GM23338 (cell line): ENCODE results near the gene CPNE2. TPM values are rescaled to one million over a fixed set of nuclear protein-coding genes. Genes with fewer than 3 reads are reported as not detected.

Experiments used
- ATAC-seq: fragments of 200-7000 bp; cut with Tn5 transposase; 3 replicates; pipeline ENCODE4 v1.9.1; 2020
- DNase-seq: peaks from one replicate; pipeline ENCODE4 v3.0.0-alpha.2; 2015; ENCODE audit warnings: low spot score
- H2AFZ ChIP-seq: fragments of 200-600 bp; sonication (generic); 2 replicates; pipeline ENCODE4 v1.8.0; 2016; ENCODE audit warnings: antibody characterized with exemption, mild to moderate bottlenecking, moderate library complexity
- H3F3A ChIP-seq: fragments of 200-600 bp; sonication (generic); replicated peaks from 2 replicates; pipeline ENCODE4 v1.8.0; 2017; ENCODE audit warnings: antibody characterized with exemption, mixed run types, low read depth
- H3K27ac ChIP-seq: fragments of 200-600 bp; sonication (generic); 2 replicates; pipeline ENCODE4 v1.6.1; 2016; ENCODE audit warnings: low read depth
- H3K27me3 ChIP-seq: fragments of 200-600 bp; sonication (generic); 2 replicates; pipeline ENCODE4 v1.8.0; 2016; ENCODE audit warnings: mild to moderate bottlenecking, mixed run types, moderate library complexity; ENCODE audit not compliant: insufficient read depth
- H3K36me3 ChIP-seq: fragments of 200-600 bp; sonication (generic); 2 replicates; pipeline ENCODE4 v1.8.0; 2016; ENCODE audit warnings: mild to moderate bottlenecking; ENCODE audit not compliant: insufficient read depth
- H3K4me1 ChIP-seq: fragments of 200-600 bp; sonication (generic); 2 replicates; pipeline ENCODE4 v1.8.0; 2016; ENCODE audit warnings: mild to moderate bottlenecking, moderate library complexity; ENCODE audit not compliant: insufficient read depth
- H3K4me2 ChIP-seq: fragments of 200-600 bp; sonication (generic); 2 replicates; pipeline ENCODE4 v1.7.1; 2017; ENCODE audit warnings: mixed run types
- H3K4me3 ChIP-seq: fragments of 200-600 bp; sonication (generic); 2 replicates; pipeline ENCODE4 v1.6.1; 2016; ENCODE audit warnings: mixed run types
- H3K79me2 ChIP-seq: fragments of 200-600 bp; sonication (generic); replicated peaks from 2 replicates; pipeline ENCODE4 v1.8.0; 2017; ENCODE audit warnings: mild to moderate bottlenecking; ENCODE audit not compliant: insufficient read depth
- H3K9me2 ChIP-seq: fragments of 200-600 bp; sonication (generic); 2 replicates; pipeline ENCODE4 v1.8.0; 2017; ENCODE audit not compliant: insufficient read depth
- H4K20me1 ChIP-seq: fragments of 200-600 bp; sonication (generic); replicated peaks from 2 replicates; pipeline ENCODE4 v1.8.0; 2017; ENCODE audit warnings: mild to moderate bottlenecking; ENCODE audit not compliant: insufficient read depth
- H3K27ac Mint-ChIP-seq: 2 replicates; pipeline ENCODE4 v1.8.0; 2020; ENCODE audit warnings: inconsistent platforms, mild to moderate bottlenecking, moderate library complexity, mixed read lengths
- H3K27me3 Mint-ChIP-seq: 3 replicates; pipeline ENCODE4 v1.8.0; 2022; ENCODE audit warnings: low read depth, mild to moderate bottlenecking, moderate library complexity, mixed read lengths, inconsistent platforms; ENCODE audit not compliant: insufficient read depth, poor library complexity
- H3K36me3 Mint-ChIP-seq: 3 replicates; pipeline ENCODE4 v1.8.0; 2021; ENCODE audit warnings: low read depth, mild to moderate bottlenecking, inconsistent platforms, moderate library complexity, mixed read lengths
- H3K4me1 Mint-ChIP-seq: 3 replicates; pipeline ENCODE4 v1.8.0; 2020; ENCODE audit warnings: mild to moderate bottlenecking, inconsistent platforms, mixed read lengths
- H3K4me3 Mint-ChIP-seq: 3 replicates; pipeline ENCODE4 v1.8.0; 2021; ENCODE audit warnings: moderate library complexity, mild to moderate bottlenecking, inconsistent platforms, mixed read lengths
- H3K9me3 Mint-ChIP-seq: 3 replicates; pipeline ENCODE4 v1.8.0; 2020; ENCODE audit warnings: moderate library complexity, mild to moderate bottlenecking, inconsistent platforms, mixed read lengths
- CREB1 ChIP-seq: fragments of 250-450 bp; sonication (Bioruptor Pico); IDR thresholded peaks from 2 replicates; pipeline ENCODE4 v1.5.0; 2020; ENCODE audit warnings: low read depth, mild to moderate bottlenecking, moderate library complexity
- CTCF ChIP-seq, 2 experiments: fragments of 200-600 bp in 1 of 2; sonication (generic) in 1 of 2; conservative IDR thresholded peaks; 2 replicates each; pipeline versions ENCODE4 v1.5.1 to v1.6.1; 2016 to 2017; ENCODE audit warnings: antibody characterized with exemption in 2 of 2, low read depth in 2 of 2, mild to moderate bottlenecking in 2 of 2, moderate library complexity in 1 of 2
- ETS1 ChIP-seq: IDR thresholded peaks from 2 replicates; pipeline ENCODE4 v1.6.1; 2016; ENCODE audit warnings: antibody characterized with exemption
- EZH2 ChIP-seq: fragments of 200-600 bp; sonication (generic); IDR thresholded peaks from one replicate; pipeline ENCODE4 v1.8.0; 2017; ENCODE audit warnings: antibody characterized with exemption, mild to moderate bottlenecking, low read depth; ENCODE audit not compliant: unreplicated experiment
- EZH2phosphoT487 ChIP-seq: fragments of 200-600 bp; sonication (generic); IDR thresholded peaks from one replicate; pipeline ENCODE4 v1.8.1; 2018; ENCODE audit warnings: antibody characterized with exemption; ENCODE audit not compliant: unreplicated experiment
- JUNB ChIP-seq: IDR thresholded peaks from one replicate; pipeline ENCODE4 v1.6.1; 2016; ENCODE audit warnings: antibody characterized with exemption; ENCODE audit not compliant: unreplicated experiment
- NANOG ChIP-seq: IDR thresholded peaks from 2 replicates; pipeline ENCODE4 v1.6.1; 2016; ENCODE audit warnings: antibody characterized with exemption, borderline replicate concordance
- POLR2AphosphoS5 ChIP-seq: IDR thresholded peaks from 2 replicates; pipeline ENCODE4 v1.6.1; 2016; ENCODE audit warnings: antibody characterized with exemption, low read depth
- REST ChIP-seq: IDR thresholded peaks from one replicate; pipeline ENCODE4 v1.6.1; 2018; ENCODE audit warnings: antibody characterized with exemption; ENCODE audit not compliant: unreplicated experiment
- STAT1 ChIP-seq: IDR thresholded peaks from one replicate; pipeline ENCODE4 v1.6.1; 2016; ENCODE audit warnings: antibody characterized with exemption; ENCODE audit not compliant: unreplicated experiment
- ZNF114 ChIP-seq: fragments of 250-450 bp; sonication (Bioruptor Pico); IDR thresholded peaks from 2 replicates; pipeline ENCODE4 v1.5.0; 2020; ENCODE audit warnings: mild to moderate bottlenecking, moderate library complexity
- ZNF331 ChIP-seq: fragments of 250-450 bp; sonication (Bioruptor Pico); IDR thresholded peaks from 2 replicates; pipeline ENCODE4 v1.5.0; 2020; ENCODE audit warnings: low read depth, mild to moderate bottlenecking, moderate library complexity
- ZNF462 ChIP-seq: fragments of 250-450 bp; sonication (Bioruptor Pico); IDR thresholded peaks from 2 replicates; pipeline ENCODE4 v1.5.0; 2020; ENCODE audit warnings: mild to moderate bottlenecking, moderate library complexity
- polyA plus RNA-seq: library from polyadenylated mRNA; unstranded; fragments of >200 nt; fragmentation: Nextera tagmentation; extraction: Ambion mirVana; gene quantifications from 2 replicates; pipeline ENCODE4 v1.2.1, GENCODE V29; 2016
- total RNA-seq: library from RNA; depleted of rRNA; stranded (reverse); fragments of >200 nt; shearing (Covaris generic); gene quantifications from 2 replicates; pipeline ENCODE4 v1.2.3, GENCODE V29; 2014

The CPNE2 gene
- total and polyA plus RNA-seq, 2 experiments from 2014 or later, result 7.1 to 11.3 TPM

- Histone ChIP-seq H3K4me2 (no peak overlapping the region), H4K20me1 (no peaks in the 10 kb centered on the region), H3K27ac (no peak overlapping the region), H3K4me1 (no peaks in the 10 kb centered on the region), H3K9me2 (no peaks in the 10 kb centered on the region), H3F3A (no peaks in the 10 kb centered on the region), H3K27me3 (no peaks in the 10 kb centered on the region), H2AFZ (no peak overlapping the region), H3K4me3 (no peak overlapping the region), H3K36me3 (no peaks in the 10 kb centered on the region), H3K79me2 (no peaks in the 10 kb centered on the region)
- no peak for ATAC-seq
- Mint-ChIP-seq H3K4me1 (peaks cover 12% of the 10 kb centered on the region; the same call in 2 of the 3 replicates), H3K27me3 (peaks cover 11% of the 10 kb centered on the region), H3K27ac (no peak overlapping the region), H3K4me3 (no peak overlapping the region), H3K36me3 (no peaks in the 10 kb centered on the region), H3K9me3 (no peaks in the 10 kb centered on the region)
- no peak for DNase-seq
- TF ChIP-seq ZNF331, result no peak
- TF ChIP-seq JUNB, result no peak
- no peak for TF ChIP-seq CREB1
- no peak for TF ChIP-seq ZNF462 (CRISPR knock-in tag)
- no peak for TF ChIP-seq ETS1
- no peak for TF ChIP-seq STAT1
- TF ChIP-seq POLR2AphosphoS5, result no peak
- TF ChIP-seq EZH2phosphoT487, result no peak
- no peak for TF ChIP-seq EZH2
- TF ChIP-seq CTCF (conservative IDR thresholded peaks at IDR 0.05; ENCODE audit: low read depth in 2 of 2), result no peak
- TF ChIP-seq ZNF114, result no peak
- TF ChIP-seq NANOG, result no peak
- TF ChIP-seq REST, result no peak
Observed at GRCh38 chr16:57054338-57054737, 38.0 kb upstream of the CPNE2 start.
